ENCODE measurements around the gene SLC27A5.

- TF ChIP-seq CTCF (IDR thresholded peaks at IDR 0.05) (no peak), POLR2A (IDR thresholded peaks at IDR 0.05) (no peak)
Observed at GRCh38 chr19:58480831-58481230, 31.0 kb downstream of the SLC27A5 start.

Measured in body of pancreas (tissue), 4 donors.